ENCODE measurements around the gene MAST2.
"Not testable (repeated sequence)": the region's sequence is repeated elsewhere in the genome, so short reads cannot be mapped to it uniquely, and the experiment has no call there.

Gene MAST2

DNA sequence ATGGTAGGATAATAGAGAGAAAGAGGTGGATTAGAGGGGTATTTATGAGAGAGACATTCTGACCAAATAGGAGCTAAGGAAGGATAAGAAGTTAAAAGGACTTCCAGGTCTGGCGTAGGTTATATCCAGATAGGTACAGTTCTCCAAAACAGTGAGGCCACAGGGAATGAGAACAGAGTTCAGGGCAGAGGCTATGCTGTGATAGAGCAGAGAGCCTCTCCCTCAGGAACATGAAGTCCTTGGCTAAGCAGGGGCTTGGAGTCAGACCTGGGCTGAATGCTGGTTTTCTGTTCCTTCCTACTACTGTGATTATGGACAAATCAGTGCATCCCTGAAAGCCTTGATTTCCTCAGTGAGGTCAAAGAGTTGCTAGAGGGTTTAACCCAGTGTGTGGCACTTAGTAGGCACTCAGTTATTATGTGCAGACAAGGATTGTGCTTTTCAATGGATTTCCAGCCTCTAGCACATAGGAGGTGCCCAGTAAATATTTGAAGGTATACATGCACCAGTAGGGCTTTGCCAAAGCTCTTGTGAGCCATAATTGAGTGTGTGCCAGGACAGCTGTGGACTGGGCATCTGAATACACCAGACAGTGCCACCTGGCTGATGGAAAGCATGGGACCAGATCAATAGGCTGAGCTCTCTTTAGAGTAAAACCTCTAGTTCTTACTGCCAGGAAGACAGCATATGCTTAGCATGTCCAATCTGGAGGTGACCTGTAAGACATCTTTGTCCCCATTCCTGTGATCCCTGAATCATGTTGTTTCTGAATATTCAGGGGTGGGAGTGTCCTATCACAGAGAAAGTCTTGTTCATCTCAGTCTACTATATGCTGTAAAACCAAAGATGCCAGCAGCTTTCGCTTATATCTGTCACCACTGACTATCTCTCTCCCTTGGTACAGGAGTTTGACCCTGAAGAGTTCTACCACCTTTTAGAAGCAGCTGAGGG is 217.9 kb downstream of the MAST2 start:
- DNase-seq (ENCODE audit: low read depth): no peak

DNA sequence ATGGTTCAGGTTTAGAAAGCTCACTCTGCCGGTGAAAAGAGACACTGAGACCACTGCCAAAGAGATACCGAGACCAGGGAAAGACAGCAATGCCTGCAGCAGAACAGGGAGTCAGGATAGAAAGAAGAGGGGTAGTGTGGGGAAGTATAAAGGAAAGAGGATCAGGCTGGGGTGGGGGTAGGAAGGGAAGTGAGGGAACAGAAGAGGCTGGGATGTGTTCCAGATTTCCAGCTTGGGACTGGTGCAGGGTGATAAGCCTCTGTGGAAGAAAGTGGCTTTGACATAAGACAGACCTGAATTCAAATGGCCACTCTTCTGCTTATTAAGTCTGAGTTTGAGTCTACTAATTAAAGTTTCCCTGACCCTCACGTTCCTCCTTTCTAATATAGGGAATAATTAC is 223.1 kb downstream of the MAST2 start:
- no peak for DNase-seq (ENCODE audit: low read depth)

DNA sequence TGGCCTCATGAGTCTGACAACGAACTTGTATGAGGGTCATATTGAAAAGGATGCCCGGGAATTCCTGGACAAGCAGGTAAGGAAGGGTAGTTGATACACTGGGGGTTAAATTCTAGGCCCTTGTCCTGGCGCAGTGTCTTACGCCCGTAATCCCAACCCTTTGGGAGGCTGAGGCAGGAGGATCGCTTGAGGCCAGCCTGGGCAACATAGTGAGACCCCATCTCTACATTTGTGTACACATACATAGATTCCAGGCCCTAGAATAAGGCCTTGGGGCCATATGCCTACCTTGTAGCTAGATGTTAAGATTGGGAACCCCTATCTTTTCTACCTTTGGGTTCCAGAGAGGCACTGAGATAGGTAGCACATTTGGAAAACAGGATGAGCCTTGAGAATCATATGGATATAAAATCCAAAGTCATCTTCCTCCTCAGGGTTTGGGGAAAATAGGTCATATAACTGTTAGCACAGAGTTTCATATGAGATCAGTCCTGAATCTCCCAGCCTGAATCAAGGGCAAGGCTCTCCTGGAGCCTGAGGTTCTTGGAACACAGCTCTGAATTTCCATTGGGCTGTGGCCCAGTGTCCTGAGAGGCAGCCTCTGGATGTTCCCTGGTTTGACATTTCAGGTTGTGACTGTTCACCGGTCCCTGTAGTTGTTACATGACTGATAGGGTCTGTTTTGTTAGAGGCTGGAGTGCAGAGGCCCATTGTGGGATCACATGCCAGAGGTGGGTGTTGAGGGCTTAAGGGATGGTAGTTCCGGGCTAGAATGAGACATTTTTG is 224.6 kb downstream of the MAST2 start:
- no peak for DNase-seq (ENCODE audit: low read depth)

DNA sequence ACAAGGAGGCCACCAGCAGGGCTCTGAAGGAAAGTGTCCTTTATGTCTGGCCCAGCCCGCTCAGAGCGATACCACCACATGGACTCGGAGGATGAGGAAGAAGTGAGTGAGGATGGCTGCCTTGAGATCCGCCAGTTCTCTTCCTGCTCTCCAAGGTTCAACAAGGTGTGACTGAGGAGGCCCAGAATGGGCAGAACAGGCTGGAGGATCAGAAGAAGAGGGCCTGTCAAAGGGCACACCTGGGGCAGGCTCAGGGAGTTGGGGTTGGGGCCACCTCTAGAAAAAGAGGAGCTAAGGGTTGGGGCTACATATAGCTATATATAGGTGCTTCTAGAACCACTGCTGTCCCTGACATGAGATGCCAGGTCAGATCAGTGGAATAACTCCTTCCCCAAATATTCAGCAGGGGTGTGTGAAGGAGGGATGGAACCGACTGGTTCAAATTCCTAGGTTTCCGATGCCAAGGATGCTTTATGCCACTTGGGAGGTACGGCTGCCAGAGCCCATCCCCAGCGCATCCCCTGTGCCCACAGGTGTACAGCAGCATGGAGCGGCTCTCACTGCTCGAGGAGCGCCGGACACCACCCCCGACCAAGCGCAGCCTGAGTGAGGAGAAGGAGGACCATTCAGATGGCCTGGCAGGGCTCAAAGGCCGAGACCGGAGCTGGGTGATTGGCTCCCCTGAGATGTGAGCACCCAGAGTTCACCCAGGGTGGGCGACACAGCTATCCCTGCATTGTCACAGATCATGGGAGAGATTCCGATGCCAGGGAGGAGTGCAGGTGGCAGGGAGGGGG is 226.9 kb downstream of the MAST2 start:
- no peak for DNase-seq (ENCODE audit: low read depth)

DNA sequence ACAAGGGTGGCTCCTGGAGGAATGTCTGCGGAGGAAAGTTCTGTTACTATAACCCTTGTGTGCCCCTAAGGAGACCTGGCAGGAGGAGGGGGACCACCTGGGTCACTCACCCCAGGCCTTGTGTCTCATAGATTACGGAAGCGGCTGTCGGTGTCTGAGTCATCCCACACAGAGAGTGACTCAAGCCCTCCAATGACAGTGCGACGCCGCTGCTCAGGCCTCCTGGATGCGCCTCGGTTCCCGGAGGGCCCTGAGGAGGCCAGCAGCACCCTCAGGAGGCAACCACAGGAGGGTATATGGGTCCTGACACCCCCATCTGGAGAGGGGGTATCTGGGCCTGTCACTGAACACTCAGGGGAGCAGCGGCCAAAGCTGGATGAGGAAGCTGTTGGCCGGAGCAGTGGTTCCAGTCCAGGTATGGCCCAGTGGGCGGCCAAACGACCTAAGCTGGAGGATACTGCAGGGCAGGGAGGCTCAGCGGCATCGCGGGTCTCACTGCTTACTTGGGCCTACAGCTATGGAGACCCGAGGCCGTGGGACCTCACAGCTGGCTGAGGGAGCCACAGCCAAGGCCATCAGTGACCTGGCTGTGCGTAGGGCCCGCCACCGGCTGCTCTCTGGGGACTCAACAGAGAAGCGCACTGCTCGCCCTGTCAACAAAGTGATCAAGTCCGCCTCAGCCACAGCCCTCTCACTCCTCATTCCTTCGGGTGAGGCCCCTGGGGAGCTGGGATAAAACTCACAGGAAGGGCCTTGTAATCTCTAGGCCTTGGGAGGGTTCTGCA is 227.7 kb downstream of the MAST2 start:
- no peak for DNase-seq (ENCODE audit: low read depth)

DNA sequence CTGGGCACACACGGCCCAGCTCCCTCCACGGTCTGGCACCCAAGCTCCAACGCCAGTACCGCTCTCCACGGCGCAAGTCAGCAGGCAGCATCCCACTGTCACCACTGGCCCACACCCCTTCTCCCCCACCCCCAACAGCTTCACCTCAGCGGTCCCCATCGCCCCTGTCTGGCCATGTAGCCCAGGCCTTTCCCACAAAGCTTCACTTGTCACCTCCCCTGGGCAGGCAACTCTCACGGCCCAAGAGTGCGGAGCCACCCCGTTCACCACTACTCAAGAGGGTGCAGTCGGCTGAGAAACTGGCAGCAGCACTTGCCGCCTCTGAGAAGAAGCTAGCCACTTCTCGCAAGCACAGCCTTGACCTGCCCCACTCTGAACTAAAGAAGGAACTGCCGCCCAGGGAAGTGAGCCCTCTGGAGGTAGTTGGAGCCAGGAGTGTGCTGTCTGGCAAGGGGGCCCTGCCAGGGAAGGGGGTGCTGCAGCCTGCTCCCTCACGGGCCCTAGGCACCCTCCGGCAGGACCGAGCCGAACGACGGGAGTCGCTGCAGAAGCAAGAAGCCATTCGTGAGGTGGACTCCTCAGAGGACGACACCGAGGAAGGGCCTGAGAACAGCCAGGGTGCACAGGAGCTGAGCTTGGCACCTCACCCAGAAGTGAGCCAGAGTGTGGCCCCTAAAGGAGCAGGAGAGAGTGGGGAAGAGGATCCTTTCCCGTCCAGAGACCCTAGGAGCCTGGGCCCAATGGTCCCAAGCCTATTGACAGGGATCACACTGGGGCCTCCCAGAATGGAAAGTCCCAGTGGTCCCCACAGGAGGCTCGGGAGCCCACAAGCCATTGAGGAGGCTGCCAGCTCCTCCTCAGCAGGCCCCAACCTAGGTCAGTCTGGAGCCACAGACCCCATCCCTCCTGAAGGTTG is 231.4 kb downstream of the MAST2 start:
- DNase-seq (ENCODE audit: low read depth): no peak

- DNase-seq (ENCODE audit: low read depth): peak; percentile 64
Measured at GRCh38 chr1:46036894-46037839, 233.8 kb downstream of the MAST2 start.

DNA sequence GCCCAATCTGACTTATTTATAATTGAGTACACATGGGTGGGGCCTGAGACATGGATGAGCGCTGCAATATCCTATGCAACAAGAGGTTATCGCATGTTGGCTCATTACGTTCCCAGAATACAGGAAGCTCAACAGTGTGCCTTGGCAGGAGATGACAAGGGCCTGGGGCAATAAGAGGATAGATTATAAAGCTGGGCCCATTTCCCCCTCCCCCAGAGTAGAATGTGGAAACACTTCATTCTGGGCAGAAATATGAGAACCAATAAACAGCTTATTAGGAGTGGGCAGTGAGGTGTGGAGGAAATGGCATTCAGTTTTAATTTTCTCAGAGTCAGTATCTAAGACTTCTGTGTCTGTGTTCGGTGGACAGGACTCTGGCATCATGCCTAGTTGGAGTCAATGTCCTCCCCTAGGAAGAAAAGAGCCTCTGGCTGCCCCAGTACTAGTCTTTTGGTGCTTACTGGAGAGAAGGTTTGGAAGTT is 236.2 kb downstream of the MAST2 start:
- DNase-seq (ENCODE audit: low read depth): peak; percentile 44

GRCh38 chr1:46041551-46041950 is 238.1 kb downstream of the MAST2 start:
- no peak for DNase-seq (ENCODE audit: low read depth)

GRCh38 chr1:46041974-46042373 is 238.6 kb downstream of the MAST2 start:
- DNase-seq (ENCODE audit: low read depth): peak; percentile 55

DNA sequence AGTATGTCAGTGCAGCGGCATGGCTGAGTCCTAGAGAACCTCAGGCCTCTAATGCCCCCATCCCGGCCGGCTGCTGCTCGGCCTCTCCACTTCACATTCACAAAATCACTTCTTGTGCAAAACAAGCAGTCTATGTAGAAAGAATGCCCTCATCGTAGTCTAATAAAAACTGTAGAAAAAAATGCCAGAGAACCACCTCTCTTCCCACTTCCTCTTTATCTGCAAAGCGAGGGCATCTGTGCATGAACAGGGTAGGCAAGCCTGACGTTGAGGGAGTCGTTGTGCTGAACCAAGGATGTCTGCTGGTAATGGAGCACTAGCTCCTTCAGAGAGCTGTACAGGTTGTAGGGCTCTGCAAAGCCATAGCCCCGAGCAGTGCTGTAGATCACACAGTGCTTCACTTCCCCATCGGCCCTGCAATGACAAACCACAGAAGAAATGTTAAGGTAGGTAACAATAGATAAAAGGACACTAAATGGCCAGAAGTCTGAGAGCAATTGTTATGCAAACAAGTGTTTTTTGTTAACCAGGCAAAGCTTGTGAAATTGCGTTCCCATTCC is 240.1 kb downstream of the MAST2 start:
- DNase-seq (ENCODE audit: low read depth): no peak

- no peak for DNase-seq (ENCODE audit: low read depth)
Measured at GRCh38 chr1:46044116-46044515, 240.7 kb downstream of the MAST2 start.

- DNase-seq (ENCODE audit: low read depth): no peak
Measured at GRCh38 chr1:46053734-46054133, 250.3 kb downstream of the MAST2 start.

DNA sequence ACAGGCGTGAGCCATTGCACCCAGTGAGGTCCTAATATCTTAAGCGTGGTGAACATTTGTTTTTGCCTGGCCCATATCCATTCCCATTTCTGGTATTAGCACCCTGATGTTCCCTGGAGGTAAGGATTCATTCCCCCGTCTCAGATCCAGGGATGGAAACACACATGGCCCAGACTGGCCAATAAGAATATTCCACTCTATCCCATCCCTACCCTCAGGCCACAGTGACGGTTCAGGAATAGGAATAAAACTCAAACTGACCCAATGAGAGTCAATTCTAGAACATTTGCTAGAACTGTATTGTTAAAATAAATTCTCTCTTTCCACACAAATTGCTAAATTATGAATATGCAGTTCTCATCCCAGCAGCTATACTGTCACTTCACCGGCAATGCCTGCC is 252.9 kb downstream of the MAST2 start:
- no peak for DNase-seq (ENCODE audit: low read depth)

DNA sequence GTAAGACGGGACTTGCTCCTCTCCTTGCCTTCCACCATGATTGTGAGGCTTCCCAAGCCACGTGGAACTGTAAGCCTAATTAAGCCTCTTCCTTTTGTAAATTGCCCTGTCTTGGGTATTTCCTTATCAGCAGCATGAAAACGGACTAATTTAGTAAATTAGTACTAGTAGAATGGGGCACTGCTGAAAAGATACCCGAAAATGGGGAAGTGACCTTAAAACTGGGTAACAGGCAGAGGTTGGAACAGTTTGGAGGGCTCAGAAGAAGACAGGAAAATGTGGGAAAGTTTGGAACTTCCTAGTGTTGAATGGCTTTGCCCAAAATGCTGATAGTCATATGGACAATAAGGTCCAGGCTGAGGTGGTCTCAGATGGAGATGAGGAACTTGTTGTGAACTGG is 253.8 kb downstream of the MAST2 start:
- DNase-seq (ENCODE audit: low read depth): not testable (repeated sequence)

GRCh38 chr1:46057781-46058180 is 254.4 kb downstream of the MAST2 start:
- DNase-seq (ENCODE audit: low read depth): no peak

DNA sequence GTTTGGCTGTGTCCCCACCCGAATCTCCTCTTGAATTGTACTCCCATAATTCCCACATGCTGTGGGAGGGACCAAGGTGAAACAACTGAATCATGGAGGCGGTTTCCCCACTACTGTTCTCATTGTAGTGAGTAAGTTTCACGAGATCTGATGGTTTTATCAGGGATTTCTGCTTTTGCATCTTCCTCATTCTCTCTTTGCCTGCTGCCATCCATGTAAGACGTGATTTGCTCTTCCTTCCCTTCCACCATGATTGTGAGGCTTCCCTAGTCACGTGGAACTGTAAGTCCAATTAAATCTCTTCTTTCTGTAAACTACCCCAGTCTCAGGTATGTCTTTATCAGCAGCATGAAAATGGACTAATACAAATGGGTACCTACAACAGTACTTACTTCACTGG is 255.5 kb downstream of the MAST2 start:
- no peak for DNase-seq (ENCODE audit: low read depth)

GRCh38 chr1:46061146-46061545 is 257.7 kb downstream of the MAST2 start:
- DNase-seq (ENCODE audit: low read depth): no peak

Data from GM04504 (cell line).